ENCODE measurements around the gene CD79B. TPM values are rescaled to one million over a fixed set of nuclear protein-coding genes. Genes with fewer than 3 reads are reported as not detected.
A peak's percentile ranks its signal among the peaks of the same experiment; 100 is the strongest.
"Not testable (repeated sequence)": the region's sequence is repeated elsewhere in the genome, so short reads cannot be mapped to it uniquely, and the experiment has no call there.

Gene CD79B
- total RNA-seq, 1 experiment from 2014 or later, result 1.3 TPM

- DNase-seq (ENCODE audit: low spot score); in situ Hi-C loops (cut with HindIII; ENCODE audit: low sequenced_read_pairs): not testable (repeated sequence)
These were observed 14.9 kb downstream of the CD79B start for GRCh38 chr17:63917206-63917605.

GRCh38 chr17:63916566-63917185, 15.5 kb downstream of the CD79B start:
- in situ Hi-C loops (cut with HindIII; ENCODE audit: low sequenced_read_pairs), result no loop called here

GRCh38 chr17:63915753-63916152, 16.4 kb downstream of the CD79B start:
- DNase-seq (ENCODE audit: low spot score); in situ Hi-C loops (cut with HindIII; ENCODE audit: low sequenced_read_pairs): not testable (repeated sequence)

More at GRCh38 chr17:63916566-63917185, 15.5 kb downstream of the CD79B start:
- no peak for DNase-seq (ENCODE audit: low spot score)

DNA sequence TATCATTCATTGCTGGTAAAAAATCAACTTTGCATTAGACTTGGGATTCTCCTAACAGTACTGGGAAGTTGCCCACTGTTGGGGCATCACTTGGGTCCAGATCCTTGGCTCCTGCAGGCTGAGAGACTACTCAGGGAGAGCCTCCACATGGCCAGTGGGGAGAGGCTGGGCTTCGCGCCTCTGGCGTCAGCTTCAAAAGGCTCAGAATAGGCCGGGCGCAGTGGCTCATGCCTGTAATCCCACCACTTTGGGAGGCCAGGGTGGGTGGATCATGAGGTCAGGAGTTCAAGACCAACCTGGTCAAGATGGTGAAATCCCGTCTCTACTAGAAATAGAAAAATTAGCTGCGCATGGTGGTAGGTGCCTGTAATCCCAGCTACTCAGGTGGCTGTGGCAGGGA, 17.7 kb downstream of the CD79B start:
- no peak for DNase-seq (ENCODE audit: low spot score)

GRCh38 chr17:63911657-63912100, 20.5 kb downstream of the CD79B start:
- DNase-seq (ENCODE audit: low spot score), result peak; percentile 19
- in situ Hi-C loops (cut with HindIII; ENCODE audit: low sequenced_read_pairs), result no loop called here

More for the DNA sequence above, 17.7 kb downstream of the CD79B start:
- in situ Hi-C loops (cut with HindIII; ENCODE audit: low sequenced_read_pairs), result no loop called here

GRCh38 chr17:63911041-63911635, 21.0 kb downstream of the CD79B start, which contains the start of gene CSHL1:
TSS of gene CSHL1 (minus strand) at chr17:63911258. CDS start at chr17:63911196, 62 bp downstream.
- DNase-seq (ENCODE audit: low spot score), result no peak
- in situ Hi-C loops (cut with HindIII; ENCODE audit: low sequenced_read_pairs), result no loop called here

GRCh38 chr17:63910096-63910495, 22.0 kb downstream of the CD79B start:
- in situ Hi-C loops (cut with HindIII; ENCODE audit: low sequenced_read_pairs), result no loop called here
- no peak for DNase-seq (ENCODE audit: low spot score)

DNA sequence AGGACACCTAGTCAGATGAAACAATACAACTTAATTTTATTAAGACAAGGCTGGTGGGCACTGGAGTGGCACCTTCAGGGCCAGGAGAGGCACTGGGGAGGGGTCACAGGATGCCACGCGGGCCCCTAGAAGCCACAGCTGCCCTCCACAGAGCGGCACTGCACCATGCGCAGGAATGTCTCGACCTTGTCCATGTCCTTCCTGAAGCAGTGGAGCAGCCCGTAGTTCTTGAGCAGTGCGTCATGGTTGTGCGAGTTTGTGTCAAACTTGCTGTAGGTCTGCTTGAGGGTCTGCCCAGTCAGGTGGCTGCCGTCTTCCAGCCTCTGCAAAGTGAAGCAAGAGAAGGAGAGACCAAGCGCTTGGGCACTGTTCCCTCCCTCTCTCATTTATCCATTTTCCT, 22.5 kb downstream of the CD79B start:
- DNase-seq (ENCODE audit: low spot score); in situ Hi-C loops (cut with HindIII; ENCODE audit: low sequenced_read_pairs): not testable (repeated sequence)

DNA sequence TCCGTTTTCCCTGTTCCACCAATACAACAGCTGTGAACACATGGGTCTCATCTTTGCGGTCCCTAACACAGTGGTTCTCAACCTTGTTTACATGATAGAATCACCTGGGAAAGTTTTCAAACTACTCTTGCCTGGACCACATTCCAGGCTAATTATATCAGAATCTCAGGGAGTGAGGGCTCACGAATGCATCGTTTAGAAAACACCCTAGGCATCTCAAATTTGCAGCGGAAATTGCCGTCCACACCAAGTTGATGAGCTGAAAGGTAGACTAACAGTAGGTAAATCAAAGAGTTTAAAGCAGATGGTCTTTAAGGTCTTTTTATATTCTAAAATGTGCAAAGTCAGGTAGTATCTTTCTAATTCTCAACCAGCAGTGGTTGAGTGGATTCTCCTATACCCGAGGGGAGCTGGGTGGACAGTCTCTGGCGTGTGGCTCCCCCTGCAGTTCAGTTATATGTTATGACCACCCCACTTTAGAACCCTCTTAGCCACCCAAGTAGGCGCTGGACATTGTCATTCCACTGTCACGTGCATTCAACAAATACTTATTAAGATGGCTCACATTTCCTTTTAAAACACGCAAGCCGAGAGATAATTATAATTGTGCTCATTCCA, 24.9 kb downstream of the CD79B start:
- in situ Hi-C loops (cut with HindIII; ENCODE audit: low sequenced_read_pairs); DNase-seq (ENCODE audit: low spot score): not testable (repeated sequence)

GRCh38 chr17:63904796-63905195, 27.3 kb downstream of the CD79B start:
- DNase-seq (ENCODE audit: low spot score); in situ Hi-C loops (cut with HindIII; ENCODE audit: low sequenced_read_pairs): not testable (repeated sequence)

DNA sequence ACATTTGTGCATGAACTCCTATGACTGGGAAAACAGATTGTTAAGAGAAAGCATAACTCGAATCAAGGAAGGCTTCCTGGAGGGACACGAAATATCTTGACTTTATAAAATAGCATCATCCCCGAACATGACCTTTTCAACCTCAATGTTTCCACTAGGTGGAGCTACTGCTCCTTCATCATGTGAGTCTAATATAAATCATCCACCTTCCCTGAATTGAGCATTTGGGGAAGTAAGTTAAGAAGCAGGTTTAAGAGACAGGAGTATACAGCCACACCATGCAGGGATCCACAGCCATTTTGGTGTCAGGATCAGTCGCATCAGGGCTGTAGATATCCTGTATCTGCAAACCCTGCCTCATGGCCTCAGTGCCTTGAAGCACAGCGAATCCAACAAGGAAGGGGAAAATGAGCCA, 28.3 kb downstream of the CD79B start:
- in situ Hi-C loops (cut with HindIII; ENCODE audit: low sequenced_read_pairs); DNase-seq (ENCODE audit: low spot score): not testable (repeated sequence)

- DNase-seq (ENCODE audit: low spot score); in situ Hi-C loops (cut with HindIII; ENCODE audit: low sequenced_read_pairs): not testable (repeated sequence)
These were observed 30.2 kb downstream of the CD79B start for GRCh38 chr17:63901971-63902370.

GRCh38 chr17:63898899-63899798, 33.0 kb downstream of the CD79B start:
- in situ Hi-C loops (cut with HindIII; ENCODE audit: low sequenced_read_pairs); DNase-seq (ENCODE audit: low spot score): not testable (repeated sequence)

DNA sequence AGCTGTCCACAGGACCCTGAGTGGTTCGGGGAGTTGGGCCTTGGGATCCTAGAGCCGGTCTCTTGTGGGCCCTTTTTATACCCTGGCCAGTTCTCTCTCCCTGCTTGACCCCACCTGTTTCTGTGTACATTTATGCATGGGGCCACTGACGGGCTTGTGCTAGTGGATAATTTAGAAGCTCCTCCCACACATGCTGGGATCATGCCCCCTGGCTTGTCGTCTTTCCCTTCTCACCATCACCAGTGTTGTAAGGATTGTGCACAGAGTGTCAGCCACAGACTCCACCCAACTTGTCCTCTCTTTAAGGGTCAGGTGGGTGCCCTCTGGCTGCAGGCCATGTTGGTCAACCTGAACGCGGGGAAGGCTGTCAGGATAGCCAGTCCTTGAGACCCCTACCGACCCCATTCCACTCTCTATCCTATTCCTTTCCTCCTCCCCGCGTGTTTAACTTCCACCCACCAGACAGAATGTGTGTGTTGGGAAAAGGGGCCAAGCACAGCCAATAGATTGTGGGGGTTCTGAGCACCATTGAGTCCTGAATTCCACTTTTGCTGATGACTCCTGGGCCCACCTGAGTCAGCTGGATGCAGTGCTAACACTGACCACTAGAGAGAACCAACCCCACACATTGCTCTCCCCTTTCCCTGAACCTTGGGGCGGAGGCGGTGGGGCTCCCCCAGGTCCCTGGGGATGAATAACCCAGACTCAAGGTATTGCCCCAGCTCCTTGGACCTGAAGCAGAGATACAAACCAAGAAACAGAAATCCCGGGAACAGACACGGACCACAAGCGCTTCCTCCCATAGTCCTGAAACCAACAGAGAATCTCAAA, 35.4 kb downstream of the CD79B start, which contains the start of gene CSH1:
Gene CSH1 (minus strand): TSS at position 51 of the 831 bp plus-strand sequence. CDS start 63 bp downstream, outside the sequence.
- DNase-seq (ENCODE audit: low spot score); in situ Hi-C loops (cut with HindIII; ENCODE audit: low sequenced_read_pairs): not testable (repeated sequence)

DNA sequence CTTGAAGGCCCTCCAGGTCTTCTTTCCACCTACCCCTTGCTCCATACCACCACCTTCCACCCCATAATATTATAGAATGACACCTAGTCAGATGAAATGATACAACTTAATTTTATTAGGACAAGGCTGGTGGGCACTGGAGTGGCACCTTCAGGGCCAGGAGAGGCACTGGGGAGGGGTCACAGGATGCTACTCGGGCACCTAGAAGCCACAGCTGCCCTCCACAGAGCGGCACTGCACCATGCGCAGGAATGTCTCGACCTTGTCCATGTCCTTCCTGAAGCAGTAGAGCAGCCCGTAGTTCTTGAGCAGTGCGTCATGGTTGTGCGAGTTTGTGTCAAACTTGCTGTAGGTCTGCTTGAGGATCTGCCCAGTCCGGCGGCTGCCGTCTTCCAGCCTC, 37.3 kb downstream of the CD79B start:
- DNase-seq (ENCODE audit: low spot score); in situ Hi-C loops (cut with HindIII; ENCODE audit: low sequenced_read_pairs): not testable (repeated sequence)

- in situ Hi-C loops (cut with HindIII; ENCODE audit: low sequenced_read_pairs), result not testable (repeated sequence)
These were observed 38.1 kb downstream of the CD79B start for GRCh38 chr17:63894021-63894420.

DNA sequence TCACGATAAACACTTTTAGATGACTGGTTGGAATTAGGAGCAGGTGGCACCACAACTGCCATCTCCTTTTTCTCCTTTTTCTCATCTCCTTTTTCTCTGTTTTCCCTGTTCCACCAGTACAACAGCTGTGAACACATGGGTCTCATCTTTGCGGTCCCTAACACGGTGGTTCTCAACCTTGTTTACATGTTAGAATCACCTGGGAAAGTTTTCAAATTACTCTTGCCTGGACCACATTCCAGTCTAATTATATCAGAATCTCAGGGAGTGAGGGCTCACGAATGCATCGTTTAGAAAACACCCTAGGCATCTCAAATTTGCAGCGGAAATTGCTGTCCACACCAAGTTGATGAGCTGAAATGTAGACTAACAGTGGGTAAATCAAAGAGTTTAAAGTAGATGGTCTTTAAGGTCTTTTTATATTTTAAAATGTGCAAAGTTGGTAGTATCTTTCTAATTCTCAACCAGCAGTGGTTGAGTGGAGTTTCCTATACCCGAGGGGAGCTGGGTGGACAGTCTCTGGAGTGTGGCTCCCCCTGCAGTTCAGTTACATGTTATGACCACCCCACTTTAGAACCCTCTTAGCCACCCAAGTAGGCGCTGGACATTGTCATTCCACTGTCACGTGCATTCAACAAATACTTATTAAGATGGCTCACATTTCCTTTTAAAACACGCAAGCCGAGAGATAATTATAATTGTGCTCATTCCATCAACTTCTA, 39.7 kb downstream of the CD79B start:
- in situ Hi-C loops (cut with HindIII; ENCODE audit: low sequenced_read_pairs); DNase-seq (ENCODE audit: low spot score): not testable (repeated sequence)

More at GRCh38 chr17:63894021-63894420, 38.1 kb downstream of the CD79B start:
- DNase-seq (ENCODE audit: low spot score), result not testable (repeated sequence)

Measured in G401 (cell line).